Bronchial epithelial cell (primary cell): Measurements from ENCODE around the gene TMEM229A. TPM values are rescaled to one million over a fixed set of nuclear protein-coding genes. Genes with fewer than 3 reads are reported as not detected.
"Not testable (repeated sequence)": the region's sequence is repeated elsewhere in the genome, so short reads cannot be mapped to it uniquely, and the experiment has no call there.

ENCODE experiments used
- DNase-seq: peaks from one replicate; pipeline ENCODE4 v3.0.0-alpha.2; 2010; ENCODE audit warnings: low read depth
- FAIRE-seq: peaks from 2 replicates; lab custom pipeline; 2011; peaks lifted over from hg19 to GRCh38; lab: Jason Lieb, UNC
- H3K27me3 ChIP-seq: 2 replicates; pipeline ENCODE4 v1.5.1; 2011; ENCODE audit warnings: low read length; ENCODE audit not compliant: control insufficient read depth, insufficient read depth
- H3K36me3 ChIP-seq: 2 replicates; pipeline ENCODE4 v1.5.1; 2011; ENCODE audit warnings: low read length; ENCODE audit not compliant: control insufficient read depth, insufficient read depth
- H3K4me3 ChIP-seq: 2 replicates; pipeline ENCODE4 v1.5.1; 2011; ENCODE audit warnings: mild to moderate bottlenecking, low read depth, low read length, control low read depth
- CTCF ChIP-seq: IDR thresholded peaks from 2 replicates; pipeline ENCODE4 v1.5.1; 2011; ENCODE audit warnings: mild to moderate bottlenecking, moderate library complexity, low read length, control low read depth, inconsistent platforms; ENCODE audit not compliant: insufficient read depth, severe bottlenecking
- total RNA-seq: library from RNA; depleted of rRNA; stranded (reverse); fragments of >200 nt; gene quantifications from 2 replicates; pipeline ENCODE4 v1.2.1, GENCODE V29; 2014

The TMEM229A gene
- total RNA-seq: not detected in 2 replicates

GRCh38 chr7:124032369-124033094, at the start of gene TMEM229A:
Gene TMEM229A, minus strand, starts transcription at chr7:124033067. Its CDS starts 64 bp downstream, at chr7:124033003.
- peaks cover 22% of the 10 kb centered on the region for H3K27me3 ChIP-seq
- DNase-seq (peak; percentile 14), FAIRE-seq (no peak)
- no peak for TF ChIP-seq CTCF
- H3K36me3 ChIP-seq: no peaks in the 10 kb centered on the region
- H3K4me3 ChIP-seq: peak within 1 kb of the TSS; percentile 22

- DNase-seq, FAIRE-seq, H3K4me3 ChIP-seq, H3K36me3 ChIP-seq, H3K27me3 ChIP-seq: not testable (repeated sequence)
Observed at GRCh38 chr7:124082234-124082633, 49.4 kb upstream of the TMEM229A start.

GRCh38 chr7:124077546-124077945, 44.7 kb upstream of the TMEM229A start:
- no peaks in the 10 kb centered on the region for H3K36me3 ChIP-seq
- DNase-seq: no peak
- H3K4me3 ChIP-seq: no peak overlapping the region
- no peaks in the 10 kb centered on the region for H3K27me3 ChIP-seq
- no peak for FAIRE-seq
- no peak for TF ChIP-seq CTCF

GRCh38 chr7:124076841-124077240, 44.0 kb upstream of the TMEM229A start:
- no peaks in the 10 kb centered on the region for H3K36me3 ChIP-seq
- H3K4me3 ChIP-seq: no peak overlapping the region
- TF ChIP-seq CTCF: no peak
- DNase-seq (no peak), FAIRE-seq (no peak)
- no peaks in the 10 kb centered on the region for H3K27me3 ChIP-seq

GRCh38 chr7:124074007-124074406, 41.1 kb upstream of the TMEM229A start:
- FAIRE-seq (no peak), DNase-seq (no peak)
- no peak overlapping the region for H3K4me3 ChIP-seq
- H3K27me3 ChIP-seq: no peaks in the 10 kb centered on the region
- H3K36me3 ChIP-seq: no peaks in the 10 kb centered on the region
- no peak for TF ChIP-seq CTCF

- Histone ChIP-seq H3K36me3 (no peaks in the 10 kb centered on the region), H3K4me3 (no peak overlapping the region), H3K27me3 (no peaks in the 10 kb centered on the region)
- no peak for TF ChIP-seq CTCF
- DNase-seq (no peak), FAIRE-seq (peak; percentile 40)
Observed at GRCh38 chr7:124073310-124073645, 40.4 kb upstream of the TMEM229A start.
